AG09319 (cell line): ENCODE data around the gene GRK3.

Source experiments
- DNase-seq: peaks from one replicate; pipeline ENCODE4 v3.0.0-alpha.2; 2010; ENCODE audit warnings: low read depth; ENCODE audit errors: extremely low read depth
- TF ChIP-seq, protein P1 (sequence below): IDR thresholded peaks from 2 replicates; pipeline ENCODE4 v1.5.1; 2011; ENCODE audit warnings: low read depth, mild to moderate bottlenecking, inconsistent platforms, low read length, moderate library complexity

The GRK3 gene

DNA sequence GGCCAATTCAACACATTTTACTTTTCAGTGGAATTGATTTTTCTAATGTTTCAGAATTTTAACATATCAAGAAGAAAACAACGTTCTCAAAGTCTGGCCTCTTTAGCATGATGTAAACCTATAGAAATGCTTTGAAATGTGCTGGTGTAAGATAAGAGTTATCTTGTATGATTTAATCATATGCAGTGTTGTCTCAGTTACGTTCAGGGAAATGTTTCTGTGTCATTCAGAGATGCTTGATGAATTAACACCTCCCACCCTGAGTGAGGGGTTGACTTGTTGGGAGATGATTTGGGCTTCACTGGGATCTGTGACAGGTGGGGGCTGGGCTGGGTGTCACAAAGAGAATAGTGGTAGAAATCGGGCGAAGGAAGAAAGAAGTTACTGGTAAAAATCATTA is 161.8 kb downstream of the GRK3 start:
- TF ChIP-seq, protein P1, sequence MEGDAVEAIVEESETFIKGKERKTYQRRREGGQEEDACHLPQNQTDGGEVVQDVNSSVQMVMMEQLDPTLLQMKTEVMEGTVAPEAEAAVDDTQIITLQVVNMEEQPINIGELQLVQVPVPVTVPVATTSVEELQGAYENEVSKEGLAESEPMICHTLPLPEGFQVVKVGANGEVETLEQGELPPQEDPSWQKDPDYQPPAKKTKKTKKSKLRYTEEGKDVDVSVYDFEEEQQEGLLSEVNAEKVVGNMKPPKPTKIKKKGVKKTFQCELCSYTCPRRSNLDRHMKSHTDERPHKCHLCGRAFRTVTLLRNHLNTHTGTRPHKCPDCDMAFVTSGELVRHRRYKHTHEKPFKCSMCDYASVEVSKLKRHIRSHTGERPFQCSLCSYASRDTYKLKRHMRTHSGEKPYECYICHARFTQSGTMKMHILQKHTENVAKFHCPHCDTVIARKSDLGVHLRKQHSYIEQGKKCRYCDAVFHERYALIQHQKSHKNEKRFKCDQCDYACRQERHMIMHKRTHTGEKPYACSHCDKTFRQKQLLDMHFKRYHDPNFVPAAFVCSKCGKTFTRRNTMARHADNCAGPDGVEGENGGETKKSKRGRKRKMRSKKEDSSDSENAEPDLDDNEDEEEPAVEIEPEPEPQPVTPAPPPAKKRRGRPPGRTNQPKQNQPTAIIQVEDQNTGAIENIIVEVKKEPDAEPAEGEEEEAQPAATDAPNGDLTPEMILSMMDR, result no peak
- no peak for DNase-seq

DNA sequence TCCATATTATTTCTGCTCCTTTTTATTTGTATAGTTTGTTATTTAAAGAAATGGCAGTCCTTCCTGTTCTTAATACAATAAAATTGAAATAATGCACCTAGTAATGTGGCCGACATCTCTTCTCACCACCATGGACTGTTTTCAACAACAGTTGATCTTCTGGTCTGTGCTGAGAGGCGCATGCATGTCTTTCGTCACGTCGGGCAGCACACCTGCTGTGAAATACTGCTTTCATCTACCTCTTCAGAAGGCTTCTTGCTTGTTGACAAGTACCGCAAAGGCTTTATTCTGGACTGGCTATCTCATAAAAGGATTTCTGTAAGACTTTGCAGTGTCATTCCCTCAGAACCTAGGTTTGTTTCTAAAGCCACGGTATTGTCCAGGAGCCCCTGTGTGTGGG is 163.6 kb downstream of the GRK3 start:
- no peak for DNase-seq
- TF ChIP-seq, protein P1, result no peak

DNA sequence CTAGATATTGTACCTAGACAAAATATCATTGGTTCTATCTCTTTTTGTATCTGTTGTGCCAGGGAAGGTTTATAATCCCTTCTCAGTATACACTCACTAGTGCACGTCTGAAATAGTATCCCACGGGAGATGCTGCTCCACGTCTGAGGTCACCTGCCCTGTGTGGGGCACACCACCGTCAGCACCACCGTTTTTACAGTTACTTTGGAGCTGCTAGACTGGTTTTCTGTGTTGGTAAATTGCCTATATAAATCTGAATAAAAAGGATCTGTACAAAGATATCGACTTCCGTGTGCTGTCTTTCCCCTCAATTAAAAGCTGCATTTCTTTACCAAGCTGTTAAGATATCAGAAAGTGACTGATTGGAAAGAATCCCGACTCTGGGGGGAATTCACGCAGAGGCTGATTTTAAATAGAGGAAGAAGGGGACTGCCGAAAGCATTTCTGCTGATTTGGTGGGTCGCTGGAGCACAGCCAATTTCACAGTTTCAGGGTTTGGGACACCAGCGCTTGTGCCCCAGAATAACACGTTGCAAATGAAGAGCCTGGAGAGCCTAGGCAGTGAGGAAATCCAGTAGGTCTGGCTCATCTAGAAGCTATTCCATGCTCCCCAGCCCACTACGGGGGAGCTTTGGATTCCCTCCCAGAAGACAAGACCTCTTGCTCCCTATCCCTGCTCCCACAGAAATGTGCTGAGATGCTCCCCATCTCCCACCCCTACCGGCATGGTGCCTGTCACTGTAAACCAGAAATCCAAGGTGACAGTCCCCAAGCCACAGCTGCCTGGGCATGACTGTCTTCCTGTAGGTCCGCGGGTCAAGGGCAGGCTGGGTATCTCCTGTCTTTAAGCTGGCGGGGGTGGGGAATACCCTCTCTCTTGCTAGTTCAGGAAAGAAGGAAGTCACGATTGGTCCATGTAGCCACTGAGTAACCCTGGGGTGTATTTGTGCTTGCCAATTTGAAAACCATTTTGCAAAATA is 164.8 kb downstream of the GRK3 start:
- TF ChIP-seq, protein P1, result no peak
- DNase-seq, result no peak

DNA sequence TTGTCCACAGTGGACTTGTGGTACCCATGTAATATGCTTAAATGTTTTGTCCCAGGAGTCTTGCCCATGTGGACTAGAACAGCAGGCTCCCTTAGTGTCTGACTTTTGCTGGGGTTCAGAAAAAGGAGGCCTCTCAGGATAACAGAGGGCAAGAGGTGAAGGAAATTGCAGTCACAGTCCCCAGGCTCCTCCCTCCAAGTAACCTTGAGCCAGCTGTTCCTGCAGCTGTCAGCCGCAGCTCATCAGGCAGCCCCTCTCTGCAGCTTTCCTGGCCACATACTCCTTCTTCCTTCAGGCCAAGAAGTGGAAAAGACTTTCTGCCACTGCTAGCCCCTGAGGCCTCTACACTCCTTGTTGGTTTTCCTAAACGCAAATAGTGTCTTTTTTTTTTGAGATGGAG is 171.2 kb downstream of the GRK3 start:
- TF ChIP-seq, protein P1, result no peak

DNA sequence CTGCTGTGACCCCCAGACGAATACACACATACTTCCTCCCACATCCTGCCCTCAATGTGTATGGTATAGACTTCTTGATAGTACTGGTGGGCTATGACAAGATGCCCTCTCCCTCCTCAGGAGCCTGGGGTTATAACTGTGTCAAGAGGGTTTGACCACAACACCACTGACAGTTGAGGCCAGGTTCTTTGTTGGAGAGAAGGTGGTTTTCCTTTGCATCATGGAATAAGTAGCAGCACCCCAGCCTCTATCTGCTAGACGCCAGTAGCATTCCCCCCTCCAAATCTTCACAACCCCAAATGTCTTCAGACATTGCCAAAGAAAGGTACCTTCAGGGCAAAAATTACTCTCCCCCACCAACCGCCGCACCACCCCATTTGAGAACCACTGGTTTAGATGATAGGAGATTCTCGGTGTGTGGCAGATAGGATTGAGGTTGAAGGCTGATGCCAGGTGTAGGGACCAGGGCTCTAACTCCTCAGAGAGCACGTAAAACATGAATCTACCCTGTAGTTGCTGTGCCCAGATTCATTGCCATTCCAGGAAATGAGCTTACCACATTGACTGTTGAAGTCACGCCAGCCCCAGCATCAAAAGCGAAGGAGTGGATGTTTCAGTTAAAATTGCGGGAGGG is 172.0 kb downstream of the GRK3 start:
- TF ChIP-seq, protein P1, result no peak
- no peak for DNase-seq

More for the DNA sequence above, 171.2 kb downstream of the GRK3 start:
- no peak for DNase-seq

DNA sequence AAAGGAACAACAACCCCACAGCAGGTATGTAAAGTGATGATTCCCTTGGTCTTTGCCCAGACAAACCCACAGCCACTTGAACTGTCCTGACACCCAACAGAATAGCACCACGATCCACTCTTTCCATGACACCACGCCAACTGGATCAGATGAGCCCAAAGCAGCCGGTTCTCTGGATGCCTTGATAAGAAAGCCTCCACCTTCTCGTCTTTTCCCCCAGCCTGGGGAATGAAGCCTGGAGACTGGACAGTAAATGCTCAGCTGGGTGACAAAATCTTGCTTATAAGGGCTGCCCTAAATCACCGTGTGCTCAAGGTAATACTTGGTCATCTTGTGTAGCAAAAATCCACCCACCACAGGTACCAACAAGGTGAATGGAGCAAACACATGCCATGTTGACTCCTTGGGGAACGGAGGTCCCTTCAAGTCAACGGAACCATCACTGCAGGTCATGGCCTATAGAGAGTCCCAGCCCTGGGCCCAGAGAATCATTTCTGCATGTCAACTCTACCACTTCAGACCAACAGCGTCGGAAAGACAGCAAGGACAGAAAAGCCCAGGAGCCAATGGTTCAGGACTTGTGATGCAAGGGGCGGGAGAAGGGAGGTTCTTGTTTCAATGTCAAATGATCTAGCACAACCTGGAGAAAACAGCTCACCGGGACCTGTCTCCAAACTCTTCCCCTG is 175.3 kb downstream of the GRK3 start:
- no peak for DNase-seq
- TF ChIP-seq, protein P1, result no peak
